AG10803 (cell line): ENCODE measurements around the gene RABGAP1L.

Experiments
- DNase-seq: peaks from one replicate; pipeline ENCODE4 v3.0.0; 2010; ENCODE audit warnings: low read depth
- H3K4me3 ChIP-seq: 2 replicates; pipeline ENCODE4 v1.5.1; 2011; ENCODE audit warnings: mild to moderate bottlenecking, low read length, control low read depth
- CTCF ChIP-seq: conservative IDR thresholded peaks from 2 replicates; pipeline ENCODE4 v1.5.1; 2011; ENCODE audit warnings: mild to moderate bottlenecking, low read length, control low read depth, inconsistent platforms

The RABGAP1L gene

GRCh38 chr1:174414203-174414602, 254.9 kb downstream of the RABGAP1L start:
- no peak for TF ChIP-seq CTCF
- DNase-seq, result no peak

GRCh38 chr1:174415506-174415905, 256.2 kb downstream of the RABGAP1L start:
- no peak for DNase-seq
- no peak for TF ChIP-seq CTCF
- no peak overlapping the region for H3K4me3 ChIP-seq

More at GRCh38 chr1:174414203-174414602, 254.9 kb downstream of the RABGAP1L start:
- H3K4me3 ChIP-seq, result no peak overlapping the region

- no peak for DNase-seq
- TF ChIP-seq CTCF, result no peak
- H3K4me3 ChIP-seq, result no peak overlapping the region
Observed at GRCh38 chr1:174417921-174418320, 258.6 kb downstream of the RABGAP1L start.

- no peak overlapping the region for H3K4me3 ChIP-seq
- DNase-seq, result no peak
- TF ChIP-seq CTCF, result no peak
Observed at GRCh38 chr1:174425121-174425520, 265.8 kb downstream of the RABGAP1L start.

- TF ChIP-seq CTCF, result no peak
- no peak overlapping the region for H3K4me3 ChIP-seq
- DNase-seq, result no peak
Observed at GRCh38 chr1:174426153-174426552, 266.8 kb downstream of the RABGAP1L start.

GRCh38 chr1:174428033-174428432, 268.7 kb downstream of the RABGAP1L start:
- no peak overlapping the region for H3K4me3 ChIP-seq
- no peak for DNase-seq
- no peak for TF ChIP-seq CTCF

GRCh38 chr1:174428739-174429138, 269.4 kb downstream of the RABGAP1L start:
- TF ChIP-seq CTCF, result no peak
- DNase-seq, result no peak
- H3K4me3 ChIP-seq, result no peak overlapping the region
